GM19023 (cell line): ENCODE data around the gene CMTM2.

Source experiments
- ATAC-seq: cut with Tn5 transposase; IDR thresholded peaks from one replicate; pipeline ENCODE4 v1.9.1; 2021; ENCODE audit warnings: mild to moderate bottlenecking, moderate library complexity; ENCODE audit not compliant: unreplicated experiment

CMTM2 gene, protein sequence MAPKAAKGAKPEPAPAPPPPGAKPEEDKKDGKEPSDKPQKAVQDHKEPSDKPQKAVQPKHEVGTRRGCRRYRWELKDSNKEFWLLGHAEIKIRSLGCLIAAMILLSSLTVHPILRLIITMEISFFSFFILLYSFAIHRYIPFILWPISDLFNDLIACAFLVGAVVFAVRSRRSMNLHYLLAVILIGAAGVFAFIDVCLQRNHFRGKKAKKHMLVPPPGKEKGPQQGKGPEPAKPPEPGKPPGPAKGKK

DNA sequence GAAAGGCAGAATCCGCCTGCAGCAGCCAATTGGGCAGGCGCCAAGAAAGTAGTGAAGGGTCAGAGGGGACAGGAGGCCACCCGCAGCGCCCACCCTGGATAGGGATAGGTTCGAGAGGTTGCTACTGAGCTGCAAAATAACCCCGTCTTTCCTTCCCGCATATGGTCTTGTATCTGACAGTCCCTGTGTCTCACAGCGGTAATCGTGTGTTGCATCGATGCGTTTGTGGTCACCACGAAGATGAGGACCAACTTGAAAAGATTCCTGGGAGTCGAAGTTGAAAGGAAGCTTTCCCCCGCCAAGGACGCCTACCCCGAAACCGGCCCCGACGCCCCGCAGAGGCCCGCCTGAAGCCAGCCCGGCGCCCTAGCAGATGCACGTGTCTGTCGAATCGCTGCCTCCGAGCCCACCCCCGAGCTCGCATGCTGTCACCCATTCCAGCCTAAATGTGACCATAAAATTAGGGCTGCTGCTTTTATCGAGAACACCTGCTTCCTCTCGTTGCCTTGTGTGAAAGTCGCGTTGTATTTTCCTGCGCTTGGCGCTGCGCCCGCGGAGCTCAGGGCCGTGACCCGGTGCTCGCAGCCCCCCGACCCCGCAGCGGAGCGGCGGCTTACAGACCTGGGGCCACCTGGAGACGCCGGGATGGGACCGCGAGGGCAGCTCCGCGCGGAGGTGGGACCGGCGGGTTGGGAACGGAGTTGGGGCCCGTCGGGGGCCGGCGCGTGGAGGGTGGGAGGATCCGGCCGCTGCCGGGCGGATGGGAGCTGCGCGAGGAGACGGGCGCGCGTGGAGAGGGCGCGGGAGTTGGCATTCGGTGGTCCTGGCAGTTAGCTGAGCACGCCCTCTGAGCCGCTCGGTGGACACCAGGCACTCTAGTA, at the start of gene CMTM2:
Gene CMTM2, plus strand, starts transcription at position 813 of the 881 bp plus-strand sequence. CDS start 145 bp downstream, outside the sequence.
- ATAC-seq: no peak

DNA sequence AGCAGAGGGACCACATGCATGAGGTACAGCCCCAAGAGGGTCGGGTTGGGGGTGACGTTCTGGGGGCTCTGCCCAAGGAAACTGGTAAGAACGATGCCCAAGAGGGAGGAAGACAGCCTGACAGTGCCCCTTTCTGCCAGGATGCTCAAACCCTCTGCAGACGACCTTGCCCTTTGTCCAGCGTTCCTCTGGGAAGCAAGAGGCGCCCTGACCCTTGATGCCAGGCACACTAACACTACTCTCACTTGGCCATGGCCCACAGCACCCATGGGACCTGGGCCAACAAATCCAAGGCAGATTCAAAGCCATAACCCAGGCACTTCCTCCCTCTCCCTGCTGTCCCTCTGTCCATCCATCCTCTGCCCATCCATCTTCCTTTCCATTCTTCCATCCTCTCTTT, 49.8 kb upstream of the CMTM2 start:
- ATAC-seq: no peak

DNA sequence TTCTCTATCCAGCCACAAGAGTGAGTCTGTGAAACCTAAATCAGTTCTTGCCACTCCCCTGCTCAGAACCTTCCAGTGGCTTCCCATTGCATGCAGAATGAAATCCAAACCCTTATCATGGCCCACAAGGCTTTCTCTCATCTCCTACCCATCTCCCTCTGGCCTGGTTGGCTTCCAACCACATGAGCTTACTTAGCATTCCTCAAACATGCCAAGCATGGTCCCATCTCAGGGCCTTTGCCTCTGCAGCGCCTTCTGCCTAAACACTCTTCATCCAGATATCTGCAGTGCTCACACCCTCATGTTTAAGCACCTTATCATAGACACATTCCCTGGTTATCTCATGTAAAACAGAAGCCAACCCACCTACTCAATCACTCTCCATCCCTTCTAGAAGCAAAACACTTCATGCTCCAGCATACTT, 44.9 kb upstream of the CMTM2 start:
- no peak for ATAC-seq

DNA sequence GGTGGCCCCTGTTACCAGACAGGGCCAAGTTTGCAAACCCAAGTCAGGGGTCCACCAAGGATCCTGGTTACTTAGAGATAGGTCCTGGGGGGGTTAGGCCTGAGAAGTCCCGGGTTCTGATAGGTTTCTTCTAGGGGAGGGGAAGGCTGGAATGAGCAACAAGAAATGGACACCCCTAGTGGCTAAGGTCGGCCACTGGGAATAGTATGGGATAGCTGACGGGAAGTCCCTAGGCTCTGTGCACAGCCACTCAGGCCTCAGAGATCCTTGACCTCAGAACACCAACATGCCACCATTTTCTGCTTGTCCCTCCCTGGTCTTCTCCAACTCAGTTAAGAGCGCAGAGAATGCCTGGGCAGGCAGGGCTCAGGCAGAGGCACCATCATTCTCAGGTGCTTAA, 42.7 kb upstream of the CMTM2 start:
- no peak for ATAC-seq

DNA sequence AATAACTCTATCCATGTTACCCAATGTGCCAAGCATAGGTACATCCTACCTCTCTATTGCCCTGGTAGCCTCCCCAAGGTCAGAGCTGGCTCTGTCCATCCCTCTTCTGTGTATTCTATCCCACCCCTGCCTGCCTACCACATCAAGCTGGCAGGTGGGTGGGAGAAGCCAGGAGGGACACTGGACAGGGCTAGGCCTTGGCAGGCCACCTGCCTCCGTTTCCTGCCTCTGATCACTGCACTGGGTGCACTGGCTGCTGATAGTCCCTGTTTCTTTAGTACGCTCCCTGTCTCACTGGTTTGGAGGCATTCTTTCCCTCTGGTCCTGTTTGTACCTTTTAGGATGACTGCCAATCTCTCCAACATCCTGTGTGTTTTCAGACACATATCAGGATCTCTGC, 42.0 kb upstream of the CMTM2 start:
- ATAC-seq: no peak

DNA sequence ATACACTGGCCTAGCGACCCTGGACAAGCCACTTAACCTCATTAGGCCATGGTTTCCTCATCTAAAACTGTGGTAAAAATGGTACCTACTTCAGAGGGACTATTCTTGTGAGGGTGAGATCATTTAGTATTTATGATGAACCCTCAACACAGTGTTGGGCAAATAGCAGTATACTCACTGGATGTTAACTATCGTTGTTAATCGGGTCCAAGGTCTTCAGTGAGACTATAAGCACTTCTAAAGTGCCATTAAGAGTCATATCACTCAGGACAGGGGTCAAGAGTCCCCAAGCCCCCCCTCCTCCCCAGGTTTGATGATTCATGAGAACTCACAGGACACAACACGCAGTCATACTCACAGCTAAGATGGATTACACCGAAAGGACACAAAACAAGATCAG, 40.4 kb upstream of the CMTM2 start:
- ATAC-seq: no peak

DNA sequence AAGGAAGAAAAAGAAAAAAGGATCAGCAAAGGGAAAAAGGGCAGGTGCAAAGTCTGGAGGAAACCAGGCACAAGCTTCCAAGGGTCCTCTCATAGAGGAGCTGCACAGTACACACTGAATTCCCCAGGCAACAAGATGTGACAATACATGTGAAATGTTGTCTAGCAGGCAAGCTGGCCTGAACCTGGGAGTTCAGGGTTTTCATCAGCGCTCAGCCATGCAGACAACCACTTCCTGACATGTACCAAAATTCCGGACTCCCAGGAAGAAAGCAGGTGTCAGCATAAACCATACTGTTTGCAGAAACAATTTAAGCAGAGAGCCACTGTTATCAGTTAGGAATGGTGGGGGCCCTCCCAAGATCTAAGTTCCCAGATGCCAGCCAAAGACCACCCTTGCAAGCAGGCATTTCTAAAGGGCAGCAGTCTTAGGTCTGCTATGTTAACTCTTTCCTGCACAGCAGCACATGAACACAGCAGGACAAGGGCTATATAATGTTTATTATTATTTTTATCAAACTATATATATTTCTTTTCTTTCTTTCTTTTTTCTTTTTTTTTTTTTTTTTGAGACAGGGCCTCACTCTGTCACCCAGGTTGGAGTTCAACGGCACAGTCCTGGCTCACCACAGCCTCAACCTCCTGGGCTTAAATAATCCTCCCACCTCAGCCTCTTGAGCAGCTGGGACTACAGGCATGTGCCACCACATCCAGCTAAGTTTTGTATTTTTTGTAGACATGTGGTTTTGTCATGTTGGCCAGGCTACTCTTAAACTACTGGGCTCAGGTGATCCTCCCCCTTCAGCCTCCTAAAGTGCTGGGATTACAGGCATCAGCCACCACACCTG, 39.4 kb upstream of the CMTM2 start:
- ATAC-seq: no peak

DNA sequence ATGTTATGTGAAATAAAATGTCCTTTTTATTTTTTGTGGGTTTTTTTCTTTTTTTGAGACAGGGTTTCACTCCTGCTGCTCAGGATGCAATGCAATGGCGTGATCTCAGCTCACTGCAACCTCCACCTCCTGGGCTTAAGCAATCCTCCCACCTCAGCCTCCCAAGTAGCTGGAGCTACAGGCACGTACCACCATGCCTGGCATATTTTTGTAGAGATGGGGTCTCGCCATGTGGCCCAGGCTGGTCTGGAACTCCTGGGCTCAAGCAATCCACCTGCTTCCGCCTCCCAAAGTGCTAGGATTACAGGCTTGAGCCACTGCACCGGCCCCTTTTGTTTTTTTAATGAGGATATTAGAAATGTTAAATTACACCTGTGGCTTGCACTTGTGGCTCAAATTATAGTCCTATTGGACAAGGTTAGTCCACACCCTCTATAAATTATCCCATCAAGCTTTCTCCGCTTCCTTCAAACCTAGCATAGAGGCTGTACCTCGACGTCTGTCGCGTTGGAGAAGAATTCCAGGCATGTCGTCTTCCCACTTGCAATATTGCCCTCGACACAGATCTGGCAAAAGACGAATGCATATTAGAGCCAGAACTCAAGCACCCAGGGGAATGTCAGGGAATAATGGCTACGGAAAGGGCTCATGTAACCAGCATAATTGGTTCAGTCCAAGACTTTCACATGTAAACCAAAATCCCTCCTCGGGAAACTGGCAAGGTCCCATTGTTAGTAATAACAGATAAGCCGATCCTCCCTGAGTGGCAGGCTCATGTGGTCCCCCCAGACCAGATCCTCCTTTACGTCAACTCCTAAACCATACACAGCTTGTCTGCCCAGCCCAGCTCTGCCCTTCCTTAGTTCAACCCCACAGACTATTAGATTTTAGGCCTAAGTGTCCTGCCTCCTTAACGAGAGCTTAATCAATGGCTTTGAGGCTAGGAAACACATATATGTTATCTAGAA, 37.6 kb upstream of the CMTM2 start:
- no peak for ATAC-seq

DNA sequence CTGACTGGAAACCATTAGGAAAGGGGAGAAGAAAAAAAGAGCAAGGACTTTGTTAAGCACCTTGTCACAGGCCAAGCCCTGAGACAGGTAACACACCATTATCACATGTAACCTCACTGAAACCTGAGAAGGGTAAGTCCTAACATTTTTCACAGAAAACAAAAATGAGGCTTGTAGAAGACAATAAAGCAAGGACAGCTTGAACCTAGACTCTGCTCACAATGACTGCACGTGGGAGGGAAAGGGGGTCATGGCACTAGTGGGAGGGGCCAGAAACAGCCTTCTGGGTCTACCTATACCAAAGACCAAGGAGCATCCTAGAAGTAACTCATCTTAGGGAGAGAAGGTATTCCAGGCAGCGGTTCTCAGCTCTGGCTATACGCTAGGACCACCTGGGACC, 36.9 kb upstream of the CMTM2 start:
- no peak for ATAC-seq

DNA sequence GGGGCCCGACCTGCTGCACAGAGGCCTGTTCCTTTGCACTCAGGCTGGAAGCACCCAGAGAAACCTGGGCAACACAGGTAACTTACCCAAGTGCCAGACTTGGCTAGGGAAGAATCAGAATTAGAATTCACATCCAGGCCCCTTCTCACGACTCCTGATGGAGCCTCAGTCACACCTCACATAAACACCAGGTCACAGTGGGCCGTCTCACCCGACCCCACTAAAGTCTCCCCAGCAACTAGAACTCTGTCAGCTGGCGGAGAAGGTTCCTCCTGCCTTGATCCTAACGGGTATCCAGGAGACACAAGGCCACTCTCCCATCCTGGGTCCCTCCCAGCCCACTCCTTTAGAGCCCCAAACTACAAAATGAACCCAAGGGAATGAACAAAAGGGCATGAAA, 35.7 kb upstream of the CMTM2 start:
- ATAC-seq: no peak

DNA sequence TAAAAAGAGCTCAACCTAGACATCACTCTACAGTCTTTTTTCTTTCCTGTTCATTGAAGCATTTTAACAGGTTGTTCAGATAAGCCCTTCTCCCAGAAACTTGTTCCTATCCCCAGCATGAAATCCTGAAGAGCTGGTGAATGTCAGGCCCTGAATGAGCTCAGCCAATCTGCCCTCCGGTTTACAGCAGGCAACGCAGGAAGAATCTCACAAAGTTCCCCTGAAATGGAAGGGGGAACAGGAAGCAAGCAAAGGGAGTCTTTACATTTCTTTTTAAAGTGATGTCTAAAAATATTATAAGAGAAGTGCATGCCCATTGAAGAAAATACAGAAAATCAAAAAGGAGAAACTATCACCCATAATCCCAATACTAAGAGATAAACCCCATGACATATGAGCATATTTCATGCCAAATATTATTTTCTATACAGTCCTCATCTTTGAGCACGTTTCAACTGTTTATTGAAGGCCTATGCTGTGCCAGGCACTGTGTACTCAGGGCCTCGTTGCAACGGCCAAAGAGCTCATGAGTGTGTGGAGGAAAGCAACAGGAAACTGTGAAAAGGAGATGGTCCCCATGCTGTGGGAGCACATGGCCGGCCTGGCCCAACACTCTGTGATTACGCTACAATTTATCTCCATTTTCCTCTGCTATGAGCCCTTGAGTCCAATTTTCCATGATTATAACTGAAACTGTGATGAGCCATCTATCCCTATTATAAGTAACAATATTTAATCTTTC, 35.1 kb upstream of the CMTM2 start:
- ATAC-seq: no peak

DNA sequence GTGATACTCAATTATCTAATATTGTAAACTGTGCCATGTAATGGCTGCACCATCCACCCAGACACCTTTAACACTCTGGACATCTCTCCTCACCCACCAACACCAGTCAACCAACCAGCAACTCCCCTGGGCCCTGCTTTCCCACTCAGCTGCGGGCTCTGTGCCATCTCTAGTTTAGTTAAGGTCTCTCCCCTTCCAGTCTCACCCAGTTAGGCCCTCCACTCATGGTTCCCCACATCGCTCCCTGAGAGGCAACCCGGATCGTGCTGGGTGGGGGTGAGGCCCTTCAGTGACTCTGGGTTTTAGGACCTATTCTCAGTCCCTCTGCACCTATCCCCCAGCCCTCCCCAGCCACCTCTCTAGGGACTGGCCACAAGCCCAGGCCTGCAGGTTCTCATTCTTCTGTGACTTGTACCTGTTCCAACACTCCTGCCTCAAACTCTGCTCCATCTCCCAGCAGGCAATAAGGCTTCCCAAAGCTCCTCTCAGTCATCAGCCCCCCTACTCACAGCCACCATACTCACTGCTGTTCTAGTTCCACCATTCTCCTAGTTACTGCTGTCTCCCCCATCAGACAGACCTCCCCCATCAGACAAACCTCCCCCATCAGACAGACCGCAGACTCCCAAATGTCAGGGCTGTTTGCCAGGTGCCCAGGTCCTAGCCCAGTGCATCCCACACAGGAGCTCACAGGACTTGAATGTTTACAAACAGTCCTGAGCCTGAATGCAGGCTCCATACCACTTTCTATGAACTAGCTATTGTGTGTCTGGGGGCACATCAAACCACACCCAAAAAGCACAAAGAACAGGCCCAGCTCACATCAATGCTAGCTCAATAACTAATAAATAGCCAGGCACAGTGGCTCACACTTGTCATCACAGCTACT, 31.9 kb upstream of the CMTM2 start:
- ATAC-seq: no peak

DNA sequence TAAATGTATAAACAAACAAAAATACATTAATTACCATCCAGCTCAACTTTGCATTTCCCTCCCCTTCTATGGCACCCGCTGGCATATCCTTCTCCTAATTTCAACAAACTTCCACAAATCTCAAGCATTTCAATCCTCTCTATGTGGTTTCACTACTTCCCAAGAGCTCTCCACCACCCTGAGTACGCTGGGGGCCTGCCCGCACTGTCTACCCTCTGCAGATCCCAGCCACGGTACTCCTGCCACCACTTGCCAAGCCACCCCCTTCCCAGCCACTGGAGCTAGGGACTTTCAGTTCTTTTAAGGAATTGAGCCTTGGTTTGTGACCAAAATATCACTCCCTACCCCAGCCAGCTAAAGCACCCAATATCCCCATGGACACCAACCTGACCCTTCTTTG, 31.2 kb upstream of the CMTM2 start:
- ATAC-seq: no peak

DNA sequence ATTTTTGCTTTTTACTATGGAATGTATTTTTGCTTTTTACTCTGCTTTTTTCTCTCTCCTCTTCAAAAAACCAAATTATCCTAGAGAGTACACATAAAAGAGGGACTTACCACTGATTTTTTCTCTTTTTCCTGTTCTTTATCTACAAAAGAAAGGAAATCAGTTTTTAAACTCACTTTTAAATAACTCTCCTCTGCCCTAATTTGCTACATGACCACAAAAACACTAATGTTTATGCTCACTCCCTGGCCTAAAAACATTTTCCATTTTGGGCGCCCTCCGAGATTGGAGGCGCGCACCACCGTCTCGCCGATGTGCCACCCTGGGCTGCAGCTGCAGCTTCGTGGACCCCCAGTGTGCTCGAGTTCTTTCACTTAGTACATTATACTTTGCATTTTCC, 30.4 kb upstream of the CMTM2 start:
- ATAC-seq: no peak

DNA sequence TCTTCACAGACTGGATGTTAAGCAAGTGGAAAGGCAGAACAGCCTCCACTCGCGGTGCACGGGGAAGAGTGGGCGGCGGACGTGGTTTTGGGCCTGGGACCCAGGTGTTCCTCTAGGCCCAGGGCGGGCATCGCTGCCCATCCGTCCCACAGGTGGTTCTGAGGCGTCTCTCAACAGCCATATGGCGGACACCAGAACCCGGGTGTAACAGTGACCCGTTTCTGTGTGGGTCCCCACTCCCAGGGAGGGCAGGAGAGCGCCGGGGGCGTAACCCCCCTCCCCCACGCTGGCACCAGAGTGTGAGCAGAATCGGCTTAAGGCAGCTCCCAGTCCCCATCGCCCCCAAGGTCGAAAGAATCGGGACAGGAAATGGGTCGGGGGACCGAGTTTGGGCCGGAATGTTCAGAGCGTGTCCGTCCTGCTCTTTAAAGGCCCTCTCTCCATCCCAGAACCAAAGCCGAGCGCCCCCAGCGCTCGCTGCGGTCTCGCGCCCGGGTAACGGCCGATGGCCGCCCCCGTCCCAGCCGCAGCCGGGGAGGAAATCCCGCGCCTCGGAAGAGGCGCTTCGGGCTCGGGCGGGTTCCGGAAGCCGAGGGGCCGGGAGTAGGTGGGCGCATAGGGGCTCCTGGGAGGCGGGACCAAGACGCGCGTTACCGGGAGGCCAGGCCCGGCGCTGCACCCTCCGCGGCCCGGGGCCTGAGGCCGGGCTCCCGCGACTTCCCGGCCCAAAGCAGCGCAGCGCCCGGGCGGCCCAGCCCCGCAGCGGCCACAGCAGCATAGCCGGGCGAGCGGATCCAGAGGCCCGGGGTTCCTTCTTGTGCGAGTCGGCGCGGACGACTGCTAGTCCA, 29.8 kb upstream of the CMTM2 start, which contains the start of gene TK2:
Gene TK2, minus strand, starts transcription at position 839 of the 848 bp plus-strand sequence. Its CDS starts 61 bp downstream, at position 778.
- ATAC-seq: no peak

DNA sequence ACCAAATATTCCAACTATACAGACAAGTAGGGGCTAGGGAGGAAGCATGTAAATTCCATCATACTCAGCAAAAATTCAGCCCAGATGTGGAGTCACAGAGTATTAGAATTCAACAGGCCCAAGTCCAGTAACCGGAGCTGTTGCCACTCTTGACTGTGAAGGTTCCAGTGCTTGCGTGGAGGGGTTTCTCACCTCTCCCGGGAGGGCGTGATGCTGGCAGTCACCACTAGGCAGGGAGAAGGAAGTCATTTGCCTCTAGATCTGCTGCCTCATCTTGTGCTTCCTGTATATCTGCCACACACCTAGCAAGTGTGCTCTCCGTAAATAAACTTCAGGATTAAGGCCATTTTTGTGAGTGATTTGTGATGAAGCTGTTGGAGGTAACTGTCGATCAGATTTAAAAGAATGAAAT, 27.9 kb upstream of the CMTM2 start:
- ATAC-seq: no peak

DNA sequence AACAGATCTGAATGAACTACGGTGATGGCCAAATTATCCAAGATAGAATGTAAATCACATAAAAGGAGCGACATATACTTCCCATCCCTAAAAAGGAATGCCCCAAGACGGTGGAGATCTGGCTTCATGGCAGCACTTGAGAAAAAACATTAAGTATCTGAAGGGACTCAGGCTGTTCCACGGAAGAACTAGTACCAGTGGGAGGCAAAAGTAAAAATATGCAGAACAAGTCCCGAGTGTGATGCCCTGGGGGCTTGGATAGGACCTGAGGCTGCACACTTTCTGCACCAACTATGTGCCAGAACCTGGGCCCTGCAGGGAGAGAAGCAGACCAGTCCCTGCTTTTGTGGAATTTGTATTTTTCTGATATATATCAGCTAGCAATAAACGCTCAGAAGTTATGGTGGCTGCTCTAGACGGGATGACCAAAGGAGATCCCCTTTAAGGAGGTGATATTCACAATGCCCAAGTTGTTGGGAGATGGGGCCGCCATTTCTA, 27.4 kb upstream of the CMTM2 start:
- no peak for ATAC-seq
